ENCODE results near the gene FAM181A. TPM values are rescaled to one million over a fixed set of nuclear protein-coding genes. Genes with fewer than 3 reads are reported as not detected.

Gene FAM181A
- total RNA-seq, 1 experiment from 2014 or later = not detected

DNA sequence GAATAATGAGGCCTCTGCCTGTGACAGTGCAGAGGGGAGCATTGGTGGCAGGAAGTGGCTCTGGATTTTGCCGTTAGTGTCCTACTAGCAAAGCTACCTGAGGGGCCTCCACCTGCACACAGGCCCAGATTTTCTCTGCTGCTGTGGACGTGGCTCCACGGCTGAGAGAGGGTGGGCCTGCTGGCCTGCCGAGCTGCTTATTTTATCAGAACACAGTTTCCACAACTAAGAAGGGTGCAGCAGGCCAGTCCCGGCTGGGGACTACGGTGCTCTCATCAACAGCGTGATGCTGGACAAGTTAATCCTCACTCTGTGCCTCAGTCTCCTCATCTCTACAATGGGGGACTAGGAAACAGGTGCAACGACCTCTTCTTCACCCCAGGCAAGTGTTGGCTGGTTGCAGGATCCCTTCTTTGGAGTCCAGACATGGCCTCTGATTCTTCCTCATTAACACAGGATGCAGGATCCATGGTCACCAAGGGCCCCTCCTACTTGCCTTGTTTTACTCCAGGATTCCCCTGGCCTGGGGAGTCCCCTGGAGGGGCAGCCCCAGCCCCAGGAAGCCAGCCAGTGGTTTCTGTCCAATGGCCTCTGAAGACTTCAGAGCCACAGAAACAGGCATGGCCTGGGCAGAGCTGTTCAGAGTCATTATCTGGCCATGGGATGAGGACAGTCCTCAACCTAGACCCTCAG, 3.3 kb downstream of the FAM181A start:
- Mint-ChIP-seq H3K9me3 (no peaks in the 10 kb centered on the region), H3K27me3 (ENCODE audit: low read depth) (no peaks in the 10 kb centered on the region; the same call in 1 of the 2 replicates), H3K36me3 (ENCODE audit: insufficient read depth in 1 of 3, low read depth in 3 of 3) (no peaks in the 10 kb centered on the region), H3K4me1 (peaks cover 0 to 3% of the 10 kb centered on the region in 2 experiments; a peak in 1 of 4 replicates), H3K4me3 (no peak overlapping the region), H3K27ac (no peak overlapping the region)
- no peak overlapping the region for H3K27ac ChIP-seq (ENCODE audit: insufficient read length, low read depth, low read length)
- no CpG with 5 or more reads among the region's 8 CpGs for WGBS (ENCODE audit: extremely low coverage, insufficient read length, low lambda C conversion rate)
- no peak overlapping the region for H3K4ac ChIP-seq (ENCODE audit: low read depth, low read length)
- H2BK20ac ChIP-seq (ENCODE audit: low read depth, low read length, poor library complexity, severe bottlenecking) = no peak overlapping the region
- H3T11ph ChIP-seq (ENCODE audit: low read length) = no peak overlapping the region
- no peak overlapping the region for H2BK5ac ChIP-seq (ENCODE audit: insufficient read length, low read length)
- H3K9ac ChIP-seq (ENCODE audit: extremely low read depth, insufficient read length, low read length) = no peak overlapping the region
- no peak overlapping the region for H3K14ac ChIP-seq (ENCODE audit: insufficient read depth, low read length)
- H3K27me3 ChIP-seq (ENCODE audit: insufficient read depth, low read length) = no peaks in the 10 kb centered on the region
- H2BK120ac ChIP-seq (ENCODE audit: low read depth, low read length, poor library complexity, severe bottlenecking) = no peak overlapping the region
- no peak for DNase-seq
- no peak overlapping the region for H4K5ac ChIP-seq (ENCODE audit: insufficient read length, low read depth, low read length)
- H3K56ac ChIP-seq (ENCODE audit: insufficient read length, low read depth, low read length) = no peak overlapping the region
- no peaks in the 10 kb centered on the region for H3K79me1 ChIP-seq (ENCODE audit: insufficient read depth, low read depth, low read length, poor library complexity, severe bottlenecking)
- H2BK12ac ChIP-seq (ENCODE audit: insufficient read length, low read depth, low read length) = no peak overlapping the region
- H4K91ac ChIP-seq (ENCODE audit: insufficient read length, low read depth, low read length) = no peak overlapping the region
- H2AFZ ChIP-seq (ENCODE audit: low read length) = no peak overlapping the region
- no peaks in the 10 kb centered on the region for H3K79me2 ChIP-seq (ENCODE audit: insufficient read depth, low read length)
- no peak overlapping the region for H3K4me2 ChIP-seq (ENCODE audit: insufficient read depth, insufficient read length, low read length)
- H3K9me3 ChIP-seq (ENCODE audit: control insufficient read depth, low read depth, low read length) = no peaks in the 10 kb centered on the region
- no peak overlapping the region for H3K18ac ChIP-seq (ENCODE audit: insufficient read length, low read depth, low read length)
- H3K23ac ChIP-seq (ENCODE audit: insufficient read length, low read depth, low read length) = no peak overlapping the region
- no peak overlapping the region for H2BK15ac ChIP-seq (ENCODE audit: low read depth, low read length)
- no peaks in the 10 kb centered on the region for H3K23me2 ChIP-seq (ENCODE audit: insufficient read length, low read depth, low read length, poor library complexity, severe bottlenecking)
- no peak overlapping the region for H4K8ac ChIP-seq (replicated peaks; ENCODE audit: insufficient read length, low read depth, low read length)
- TF ChIP-seq, protein P1, sequence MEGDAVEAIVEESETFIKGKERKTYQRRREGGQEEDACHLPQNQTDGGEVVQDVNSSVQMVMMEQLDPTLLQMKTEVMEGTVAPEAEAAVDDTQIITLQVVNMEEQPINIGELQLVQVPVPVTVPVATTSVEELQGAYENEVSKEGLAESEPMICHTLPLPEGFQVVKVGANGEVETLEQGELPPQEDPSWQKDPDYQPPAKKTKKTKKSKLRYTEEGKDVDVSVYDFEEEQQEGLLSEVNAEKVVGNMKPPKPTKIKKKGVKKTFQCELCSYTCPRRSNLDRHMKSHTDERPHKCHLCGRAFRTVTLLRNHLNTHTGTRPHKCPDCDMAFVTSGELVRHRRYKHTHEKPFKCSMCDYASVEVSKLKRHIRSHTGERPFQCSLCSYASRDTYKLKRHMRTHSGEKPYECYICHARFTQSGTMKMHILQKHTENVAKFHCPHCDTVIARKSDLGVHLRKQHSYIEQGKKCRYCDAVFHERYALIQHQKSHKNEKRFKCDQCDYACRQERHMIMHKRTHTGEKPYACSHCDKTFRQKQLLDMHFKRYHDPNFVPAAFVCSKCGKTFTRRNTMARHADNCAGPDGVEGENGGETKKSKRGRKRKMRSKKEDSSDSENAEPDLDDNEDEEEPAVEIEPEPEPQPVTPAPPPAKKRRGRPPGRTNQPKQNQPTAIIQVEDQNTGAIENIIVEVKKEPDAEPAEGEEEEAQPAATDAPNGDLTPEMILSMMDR (conservative IDR thresholded peaks at IDR 0.05) = no peak
- H4K20me1 ChIP-seq (ENCODE audit: control insufficient read depth, insufficient read depth, insufficient read length) = no peaks in the 10 kb centered on the region
- H3K4me1 ChIP-seq (ENCODE audit: insufficient read depth, low read length) = no peaks in the 10 kb centered on the region
- no peak overlapping the region for H2AK5ac ChIP-seq (ENCODE audit: insufficient read length, low read length)

Measured in H9 (cell line).